ENCODE data around the gene ZKSCAN2. TPM values are rescaled to one million over a fixed set of nuclear protein-coding genes. Genes with fewer than 3 reads are reported as not detected.

ZKSCAN2 gene
- 2.6 and 3.9 TPM in 2 replicates for total RNA-seq (2014; rRNA removed; shearing (Covaris generic))

- peak; percentile 85 for DNase-seq (ENCODE audit: low spot score)
Measured at GRCh38 chr16:25257470-25257955, at the start of gene ZKSCAN2. Gene ZKSCAN2 (minus strand): TSS chr16:25257845. CDS start chr16:25257127, 718 bp downstream.

GRCh38 chr16:25299792-25300590 lies 42.3 kb upstream of the ZKSCAN2 start:
- no peak for DNase-seq (ENCODE audit: low spot score)

GRCh38 chr16:25298165-25298872 lies 40.7 kb upstream of the ZKSCAN2 start:
- DNase-seq (ENCODE audit: low spot score), result no peak

DNA sequence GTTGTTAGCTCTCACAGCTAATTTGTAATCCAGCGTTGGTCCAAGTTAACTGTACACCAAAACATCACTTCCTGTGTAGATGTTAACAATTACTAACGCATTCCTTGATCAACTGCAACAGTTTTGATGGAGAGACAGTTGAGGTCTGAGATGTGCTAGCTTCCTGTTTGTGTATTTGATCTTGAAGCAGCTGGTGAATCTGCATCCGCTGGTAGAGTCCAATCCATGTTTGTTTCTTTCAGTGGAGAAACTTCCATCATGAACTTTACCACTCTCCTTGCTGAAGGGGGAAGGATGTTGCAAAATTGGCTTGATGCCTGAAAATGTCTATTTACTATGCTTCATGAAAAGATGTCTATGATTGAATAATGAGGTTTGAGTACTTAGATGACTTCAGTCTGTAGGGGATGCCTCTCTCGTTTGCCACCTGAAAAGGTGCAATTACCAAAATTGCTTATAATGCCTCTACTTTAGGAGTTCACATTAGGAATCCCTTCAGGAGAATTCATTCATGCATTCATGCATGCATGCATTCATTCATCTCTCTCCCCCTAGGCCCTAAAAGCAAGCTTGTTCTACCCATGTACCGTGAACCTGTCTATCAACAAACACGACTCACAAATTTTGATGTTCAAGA lies 39.6 kb upstream of the ZKSCAN2 start:
- DNase-seq (ENCODE audit: low spot score), result no peak

DNA sequence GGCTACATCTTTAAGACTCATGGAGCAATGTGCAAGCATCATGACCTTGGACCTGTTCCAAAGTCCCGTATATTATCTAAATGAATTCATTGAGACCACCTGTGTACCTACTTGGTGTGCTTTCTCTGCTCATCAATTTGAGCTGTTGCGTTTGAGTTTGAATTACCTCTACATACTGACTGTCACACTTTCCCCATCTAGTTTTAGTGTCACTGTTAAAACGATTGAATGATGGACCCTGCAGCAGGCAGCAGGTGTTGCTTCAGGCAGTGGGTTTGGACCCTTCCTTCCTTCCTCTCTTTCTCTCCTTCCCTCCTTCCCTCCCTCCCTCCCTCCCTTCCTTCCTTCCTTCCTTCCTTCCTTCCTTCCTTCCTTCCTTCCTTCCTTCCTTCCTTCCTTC lies 33.9 kb upstream of the ZKSCAN2 start:
- no peak for DNase-seq (ENCODE audit: low spot score)

DNA sequence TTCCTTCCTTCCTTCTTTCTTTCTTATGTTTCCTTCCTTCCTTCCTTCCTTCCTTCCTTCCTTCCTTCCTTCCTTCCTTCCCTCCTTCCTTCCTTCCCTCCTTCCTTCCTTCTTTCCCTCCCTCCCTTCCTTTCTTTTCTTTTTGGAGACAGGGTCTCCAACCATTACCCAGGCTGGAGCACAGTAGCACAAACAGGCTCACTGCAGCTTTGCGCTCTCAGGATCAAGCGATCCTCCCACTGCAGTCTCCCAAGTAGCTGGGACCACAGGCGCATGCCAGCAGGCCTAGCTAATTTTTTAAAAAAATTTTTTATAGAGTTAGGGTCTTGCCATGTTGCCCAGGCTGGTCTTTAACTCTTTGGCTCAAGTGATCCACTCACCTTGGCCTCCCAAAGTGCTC lies 31.8 kb upstream of the ZKSCAN2 start:
- no peak for DNase-seq (ENCODE audit: low spot score)

DNA sequence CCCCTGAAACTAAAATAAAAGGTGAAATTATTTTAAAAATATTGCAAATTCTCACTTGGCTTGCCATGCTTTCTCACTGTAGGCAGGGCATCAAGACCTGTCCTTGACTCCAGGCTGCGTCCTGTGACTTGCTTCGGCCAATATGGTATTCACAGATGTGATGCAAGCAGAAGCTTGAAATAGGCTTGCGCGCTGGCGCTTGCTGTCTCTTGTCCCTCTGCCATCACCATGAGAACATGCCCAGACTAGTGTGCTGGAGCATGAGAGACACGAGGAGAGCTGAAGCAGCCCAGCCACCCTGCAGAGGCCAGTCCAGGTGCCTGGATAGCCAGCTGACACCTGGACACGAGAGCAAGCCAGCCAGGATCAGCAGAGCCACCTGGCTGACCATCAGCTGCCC lies 21.8 kb upstream of the ZKSCAN2 start:
- no peak for DNase-seq (ENCODE audit: low spot score)

DNA sequence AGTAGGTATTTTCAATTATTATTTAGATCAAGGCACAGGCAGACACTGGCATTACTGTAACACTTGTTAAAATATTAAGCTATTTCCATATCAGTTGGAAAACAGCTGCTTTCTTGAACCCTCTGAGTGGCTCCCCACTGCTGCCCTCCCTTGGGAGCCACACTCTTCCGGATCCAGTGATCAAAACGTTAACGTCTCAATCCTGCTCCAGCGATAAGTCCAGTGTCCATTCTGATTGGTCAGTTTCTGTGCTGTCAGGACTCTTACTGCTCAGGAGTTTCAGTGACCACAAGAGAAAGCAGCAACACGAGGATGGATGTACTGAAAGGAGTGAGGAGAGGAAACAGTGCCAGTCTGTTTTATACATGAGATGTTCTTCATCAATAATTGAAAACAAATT lies 13.8 kb upstream of the ZKSCAN2 start:
- DNase-seq (ENCODE audit: low spot score), result no peak

- no peak for DNase-seq (ENCODE audit: low spot score)
Measured at GRCh38 chr16:25270577-25270976, 12.9 kb upstream of the ZKSCAN2 start.

DNA sequence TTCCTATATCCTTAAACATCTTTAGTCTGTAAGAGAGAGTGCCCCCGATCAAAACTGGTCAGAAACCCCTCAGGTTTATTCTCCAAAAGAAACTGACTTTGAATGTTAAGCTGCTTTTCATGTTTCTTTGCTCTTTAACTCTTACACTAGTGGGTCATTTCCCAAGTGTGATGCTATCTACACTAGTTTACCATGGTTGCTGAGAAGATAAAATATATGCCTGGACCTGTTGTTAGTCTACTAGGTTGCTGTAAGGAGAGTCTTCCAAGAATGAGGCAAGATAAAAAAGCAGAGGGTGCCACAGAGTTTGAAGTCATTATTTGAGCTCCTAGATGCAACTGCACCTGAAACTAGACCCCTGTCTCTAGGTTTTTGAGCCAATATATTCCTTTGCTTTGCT lies 12.2 kb upstream of the ZKSCAN2 start:
- no peak for DNase-seq (ENCODE audit: low spot score)

DNA sequence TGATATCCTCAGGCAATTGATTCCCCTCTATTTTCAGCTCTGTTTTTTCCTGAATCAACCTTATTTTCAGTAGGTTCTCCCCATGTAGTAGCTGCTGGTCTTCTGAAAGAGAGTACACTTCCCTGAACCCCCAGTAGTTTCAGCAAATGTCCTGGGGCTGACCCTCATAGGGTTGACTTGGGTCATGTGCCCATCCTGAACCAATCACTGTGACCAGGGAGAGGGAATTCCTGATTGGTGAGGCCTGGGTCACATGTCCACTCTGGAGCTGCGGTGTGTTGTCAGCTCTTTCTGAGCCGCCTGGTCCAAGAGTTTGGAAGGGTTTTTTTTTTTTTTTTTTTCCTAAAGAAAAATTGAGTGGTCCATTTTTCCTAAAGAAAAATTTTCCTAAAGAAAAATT lies 8.3 kb upstream of the ZKSCAN2 start:
- DNase-seq (ENCODE audit: low spot score), result no peak

DNA sequence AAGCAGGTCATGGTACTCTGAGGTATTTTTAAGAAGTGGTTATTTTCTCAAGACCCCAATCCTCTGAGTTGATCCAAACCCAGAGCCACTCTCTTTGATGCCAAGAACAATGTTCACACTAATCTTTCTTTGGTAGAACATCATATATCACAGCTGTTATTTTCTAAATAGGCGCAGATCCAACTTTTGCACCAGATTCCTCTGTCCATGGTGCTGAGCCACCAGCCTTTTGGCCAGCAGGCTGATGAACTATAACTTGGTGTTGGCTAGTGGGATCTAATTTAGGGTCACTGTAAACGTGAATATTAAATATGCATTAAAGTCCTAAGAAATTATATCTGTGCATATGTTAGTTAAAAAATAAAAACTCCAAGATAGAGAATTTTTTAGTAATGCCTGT lies 7.0 kb upstream of the ZKSCAN2 start:
- no peak for DNase-seq (ENCODE audit: low spot score)

DNA sequence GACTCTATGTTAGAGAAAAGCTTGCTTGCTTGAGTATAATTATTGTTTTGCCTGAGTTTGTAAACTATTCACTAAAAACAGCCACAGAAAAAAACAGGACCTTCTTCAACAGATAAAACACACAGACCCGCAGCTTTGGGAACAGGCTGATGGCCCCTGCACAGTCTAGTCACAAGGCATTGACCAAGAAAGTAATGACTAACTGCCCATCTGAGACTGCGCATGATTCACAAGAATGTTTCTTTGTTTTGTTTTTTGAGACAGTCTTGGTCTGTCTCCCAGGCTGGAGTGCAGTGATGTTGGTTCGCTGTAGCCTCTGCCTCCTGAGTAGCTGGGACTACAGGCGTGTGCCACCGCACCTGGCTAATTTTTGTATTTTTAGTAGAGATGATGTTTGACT lies 2.8 kb upstream of the ZKSCAN2 start:
- DNase-seq (ENCODE audit: low spot score), result no peak

GRCh38 chr16:25258861-25259179 lies 1.2 kb upstream of the ZKSCAN2 start:
- DNase-seq (ENCODE audit: low spot score), result no peak

DNA sequence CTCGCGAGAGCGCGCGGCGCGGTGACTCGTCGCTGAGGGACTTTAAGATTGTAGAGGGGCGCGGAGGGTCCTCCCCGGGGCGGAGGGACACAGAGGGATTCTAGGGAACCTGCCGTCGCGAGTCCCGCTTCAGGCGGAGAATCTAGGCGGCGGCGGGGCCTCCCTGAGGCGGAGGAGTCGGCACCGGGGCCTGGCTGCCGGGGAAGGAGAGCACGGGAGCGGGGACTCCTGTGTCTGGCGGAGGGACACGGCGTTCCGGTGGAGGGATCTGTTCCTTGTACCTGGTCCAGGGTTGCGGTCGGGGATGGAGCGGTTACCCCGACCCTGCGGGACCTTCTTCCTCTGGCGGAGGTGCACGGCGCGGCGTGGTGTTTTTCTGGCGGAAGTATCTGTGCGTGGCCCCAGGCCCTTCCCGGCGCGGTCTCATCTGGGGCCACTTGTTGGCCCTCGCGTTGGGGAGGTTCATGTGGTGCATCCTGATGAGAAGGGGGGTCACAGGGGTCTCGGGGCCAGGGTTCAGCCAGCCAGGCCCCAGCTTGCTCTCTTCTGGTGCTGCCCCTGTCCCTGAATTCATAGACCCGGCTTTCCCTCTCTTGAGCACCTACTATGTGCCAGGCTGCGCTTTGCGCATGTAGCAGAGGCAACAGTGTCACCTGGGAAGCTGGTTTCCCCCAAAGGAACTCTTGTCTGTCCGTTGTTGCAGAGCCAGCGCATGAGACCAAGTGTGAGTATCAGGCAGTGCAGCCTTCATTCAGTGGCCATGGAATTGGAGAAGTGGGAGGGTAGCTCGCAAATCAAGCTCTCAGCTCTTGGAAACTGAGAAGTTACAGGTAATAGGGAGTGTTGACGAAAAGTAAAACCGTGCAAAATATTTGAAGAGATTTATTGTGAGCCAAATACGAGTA lies 563 bp upstream of the ZKSCAN2 start:
- DNase-seq (ENCODE audit: low spot score), result peak; percentile 77

DNA sequence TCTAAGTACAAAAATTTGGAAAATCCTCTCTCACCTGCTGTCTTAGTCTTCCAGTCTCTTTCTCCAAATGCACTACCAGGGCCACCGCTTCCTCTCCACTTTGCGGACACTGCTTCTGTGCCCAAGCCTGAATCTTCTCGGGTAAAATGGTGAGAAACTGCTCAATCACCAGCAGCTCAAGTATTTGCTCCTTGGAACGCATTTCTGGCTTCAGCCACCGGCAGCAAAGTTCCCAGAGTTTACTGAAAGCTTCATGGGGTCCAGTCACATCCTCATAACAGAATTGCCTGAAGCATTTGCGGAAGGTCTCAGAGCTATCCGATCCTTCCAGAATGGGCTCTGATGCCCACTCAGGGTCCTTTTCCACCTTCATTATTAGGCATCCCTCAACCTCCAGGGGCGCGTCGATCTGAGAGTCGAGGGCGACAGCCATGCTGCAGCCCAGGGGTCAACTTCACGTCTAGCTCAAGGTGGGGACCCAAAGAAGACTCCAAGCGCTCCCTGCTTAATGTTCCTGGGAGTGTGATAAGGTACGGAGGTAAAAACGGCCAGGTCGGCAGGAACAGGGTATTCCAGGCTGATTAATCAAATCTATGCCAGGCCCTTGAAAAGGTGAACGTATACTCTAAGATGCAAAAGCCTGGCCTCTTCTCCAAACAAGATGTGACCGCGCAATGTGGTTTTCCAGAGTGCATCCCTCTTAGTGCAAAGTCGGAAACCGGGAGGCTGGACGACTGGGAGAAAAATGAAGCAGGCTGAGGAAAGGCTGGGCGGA lies 763 bp downstream of the ZKSCAN2 start:
- DNase-seq (ENCODE audit: low spot score), result no peak

GRCh38 chr16:25253322-25253721 lies 4.3 kb downstream of the ZKSCAN2 start:
- no peak for DNase-seq (ENCODE audit: low spot score)

DNA sequence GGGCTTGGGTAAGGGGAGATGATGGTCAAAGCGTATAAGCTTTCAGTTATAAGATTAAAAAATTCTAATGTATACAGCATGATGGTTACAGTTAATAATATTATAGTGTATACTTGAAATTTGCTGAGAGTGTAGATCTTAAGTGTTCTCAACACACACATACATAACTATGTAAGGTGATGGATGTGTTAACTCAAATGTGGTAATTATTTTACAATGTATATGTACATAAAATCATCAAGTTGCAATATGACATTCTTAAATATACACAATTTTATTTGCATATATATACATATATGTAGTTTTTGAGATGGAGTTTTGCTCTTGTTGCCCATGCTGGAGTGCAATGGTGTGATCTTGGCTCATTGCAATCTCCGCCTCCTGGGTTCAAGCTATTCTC lies 7.2 kb downstream of the ZKSCAN2 start:
- DNase-seq (ENCODE audit: low spot score), result no peak

DNA sequence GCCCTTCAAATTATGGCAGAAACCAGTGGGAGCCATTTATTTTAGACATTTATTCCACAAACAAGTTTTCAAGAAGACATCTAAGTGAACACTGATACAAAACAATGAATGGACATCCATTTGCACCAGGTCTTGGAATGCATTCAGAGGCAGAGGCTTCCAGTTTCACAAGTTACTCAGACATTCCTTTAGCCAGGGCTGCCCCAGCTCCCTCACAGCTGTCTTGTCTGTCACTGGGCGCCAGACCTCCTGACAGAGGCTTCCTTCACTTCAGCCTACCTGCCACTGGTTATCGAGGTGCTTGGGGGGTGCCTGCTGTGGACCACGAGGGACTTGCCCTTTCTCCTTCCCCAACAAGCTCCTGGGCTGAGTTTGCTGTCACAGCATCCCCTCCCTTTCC lies 21.7 kb downstream of the ZKSCAN2 start:
- DNase-seq (ENCODE audit: low spot score), result no peak

GRCh38 chr16:25228372-25228771 lies 29.3 kb downstream of the ZKSCAN2 start:
- DNase-seq (ENCODE audit: low spot score), result no peak

- no peak for DNase-seq (ENCODE audit: low spot score)
Measured at GRCh38 chr16:25224731-25225319, 32.8 kb downstream of the ZKSCAN2 start.

Data from H4 (cell line).